K562 (cell line): ENCODE results near the gene TLE6. TPM values are rescaled to one million over a fixed set of nuclear protein-coding genes. Genes with fewer than 3 reads are reported as not detected.

Experiments used
- BDP1 ChIP-seq: IDR thresholded peaks from 3 replicates; pipeline ENCODE4 v1.6.1; 2011; ENCODE audit not compliant: insufficient read length, insufficient read depth
- CHD7 ChIP-seq: fragments of 200-600 bp; sonication (generic); IDR thresholded peaks from one replicate; pipeline ENCODE4 v1.6.1; 2012; ENCODE audit warnings: mild to moderate bottlenecking, low read depth, low read length, inconsistent platforms
- DEAF1 ChIP-seq: fragments of 450-650 bp; formaldehyde crosslinking; IDR thresholded peaks from 2 replicates; pipeline ENCODE4 v1.4.0; 2020; ENCODE audit warnings: mild to moderate bottlenecking, moderate library complexity
- FOXM1 ChIP-seq, 2 experiments: fragments of 450-650 bp in 1 of 2; sonication (generic) in 1 of 2; formaldehyde crosslinking in 1 of 2; IDR thresholded peaks; 2 replicates each; pipeline versions ENCODE4 v1.6.1 to v1.9.0; 2017 to 2022; ENCODE audit warnings: low read depth in 2 of 2, mild to moderate bottlenecking in 2 of 2, missing genetic modification reagents in 1 of 2, moderate library complexity in 1 of 2
- HSF4 ChIP-seq: fragments of 250-450 bp; sonication (Bioruptor Pico); IDR thresholded peaks from 2 replicates; pipeline ENCODE4 v2.1.2; 2022; ENCODE audit warnings: mild to moderate bottlenecking, moderate library complexity, borderline replicate concordance
- NCOA6 ChIP-seq: fragments of 450-650 bp; IDR thresholded peaks from 2 replicates; pipeline ENCODE4 v1.6.1; 2017; ENCODE audit warnings: mild to moderate bottlenecking
- TRIM24 ChIP-seq, 2 experiments: fragments of 450-650 bp; IDR thresholded peaks; 2 replicates each; pipeline ENCODE4 v1.6.1; 2016
- ZNF324 ChIP-seq: fragments of 250-450 bp; sonication (Bioruptor Pico); IDR thresholded peaks from 2 replicates; pipeline ENCODE4 v1.4.0; 2020; ENCODE audit warnings: mild to moderate bottlenecking
- ZNF395 ChIP-seq: fragments of 200-800 bp; sonication (Bioruptor generic); IDR thresholded peaks from 2 replicates; pipeline ENCODE4 v1.6.1; 2017; ENCODE audit warnings: missing genetic modification characterization, missing compliant biosample characterization
- ZNF512 ChIP-seq: IDR thresholded peaks from 2 replicates; pipeline ENCODE4 v1.6.1; 2016; ENCODE audit warnings: missing genetic modification characterization, missing compliant biosample characterization
- polyA plus RNA-seq, 8 experiments: library from polyadenylated mRNA; depleted of rRNA in 4 of 8; stranded (reverse) in 5 of 8; unstranded in 3 of 8; fragments of >200 nt; fragmentation: Nextera tagmentation in 2 of 8; fragmentation: Illumina TruSeq in 1 of 8; extraction: Ambion mirVana in 2 of 8; extraction: Trizol in 1 of 8; gene quantifications; 2 replicates each; pipeline versions ENCODE4 v1.2.1 to v1.2.3, GENCODE V29; 2011 to 2014; ENCODE audit warnings: inconsistent platforms in 1 of 8, missing spikeins in 1 of 8
- total RNA-seq, 7 experiments: library from RNA; depleted of rRNA in 6 of 7; stranded (reverse); fragments of >200 nt in 6 of 7; fragmentation: Illumina TruSeq in 2 of 7; extraction: Trizol in 2 of 7; gene quantifications; 2 replicates each; pipeline versions ENCODE4 v1.2.1 to v1.2.3, GENCODE V29; 2011 to 2021; ENCODE audit warnings: low replicate concordance in 1 of 7

Gene TLE6
- total and polyA plus RNA-seq, 9 of the 15 experiments (the other 6 are each of a cell fraction or from before 2014, with no cell fraction given): 1.1 to 6.1 (median 2.5) TPM

GRCh38 chr19:3041761-3042620 is 64.6 kb downstream of the TLE6 start (continued):
- no peak for TF ChIP-seq ZNF395 (CRISPR knock-in tag)
- no peak for TF ChIP-seq CHD7
- TF ChIP-seq FOXM1 (IDR thresholded peaks at IDR 0.05; ENCODE audit: low read depth): no peak
- no peak for TF ChIP-seq FOXM1 (CRISPR knock-in tag; IDR thresholded peaks at IDR 0.05; ENCODE audit: low read depth)
- TF ChIP-seq ZNF324 (CRISPR knock-in tag): no peak
- no peak for TF ChIP-seq TRIM24 (IDR thresholded peaks at IDR 0.05)
- no peak for TF ChIP-seq HSF4
- TF ChIP-seq NCOA6: no peak
- no peak for TF ChIP-seq DEAF1 (CRISPR knock-in tag)
- TF ChIP-seq BDP1: no peak
- TF ChIP-seq ZNF512 (tag): no peak
